ENCODE results near the gene MLIP. TPM values are rescaled to one million over a fixed set of nuclear protein-coding genes. Genes with fewer than 3 reads are reported as not detected.
"Not testable (repeated sequence)": the region's sequence is repeated elsewhere in the genome, so short reads cannot be mapped to it uniquely, and the experiment has no call there.

MLIP gene
- total and polyA plus RNA-seq, 2 donors, result 0.98 to 4.4 TPM

DNA sequence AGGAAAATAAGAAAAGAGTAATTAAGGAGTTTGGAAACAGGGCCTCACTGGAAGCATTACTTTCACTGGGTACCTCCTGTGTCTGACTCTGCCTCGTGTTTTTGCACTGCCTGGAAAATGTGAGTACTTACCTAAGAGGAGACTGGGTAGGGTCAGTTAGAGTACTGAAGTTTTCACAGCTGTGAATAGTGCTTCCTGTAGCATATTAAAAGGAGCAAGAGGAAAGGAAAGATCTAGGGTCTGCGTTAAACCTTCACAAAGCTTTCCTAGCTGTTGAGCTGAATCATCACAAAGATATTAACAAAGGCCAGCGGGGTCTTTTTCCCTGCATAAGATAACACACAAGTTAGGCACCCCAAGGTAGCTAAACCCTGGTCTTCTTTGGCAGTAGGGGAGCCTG, 82.3 kb downstream of the MLIP start:
- H3K36me3 ChIP-seq (ENCODE audit: insufficient read depth), result no peaks in the 10 kb centered on the region
- H3K4me1 ChIP-seq (ENCODE audit: insufficient read depth), result no peaks in the 10 kb centered on the region
- no peak overlapping the region for H3K27ac ChIP-seq (ENCODE audit: low read depth)
- no peak for DNase-seq (ENCODE audit: extremely low spot score)
- H3K4me3 ChIP-seq (ENCODE audit: low read depth, low read length), result no peak overlapping the region
- WGBS, result 72% methylated on average over 3 of the region's 3 CpGs

DNA sequence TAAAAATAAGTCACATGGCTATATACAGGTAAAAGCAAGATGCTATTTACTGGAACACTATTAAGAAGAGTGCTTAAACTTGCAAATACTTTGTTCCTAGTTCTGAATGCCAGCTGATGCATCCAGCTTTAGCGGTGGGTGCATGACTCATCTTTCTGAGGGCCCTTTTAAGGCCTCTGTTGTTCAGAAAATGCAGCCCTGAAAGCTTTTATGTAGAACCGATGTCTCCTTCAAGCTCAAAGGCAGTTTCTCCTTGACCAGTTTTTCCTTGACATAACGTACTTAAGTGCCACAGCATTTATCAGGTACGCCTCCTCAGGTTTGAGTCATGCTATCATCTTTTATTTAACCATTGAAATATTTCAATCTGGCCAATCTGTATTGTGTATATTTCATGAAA, 82.8 kb downstream of the MLIP start:
- WGBS, result 59% methylated on average over 4 of the region's 4 CpGs
- H3K4me1 ChIP-seq (ENCODE audit: insufficient read depth), result no peaks in the 10 kb centered on the region

DNA sequence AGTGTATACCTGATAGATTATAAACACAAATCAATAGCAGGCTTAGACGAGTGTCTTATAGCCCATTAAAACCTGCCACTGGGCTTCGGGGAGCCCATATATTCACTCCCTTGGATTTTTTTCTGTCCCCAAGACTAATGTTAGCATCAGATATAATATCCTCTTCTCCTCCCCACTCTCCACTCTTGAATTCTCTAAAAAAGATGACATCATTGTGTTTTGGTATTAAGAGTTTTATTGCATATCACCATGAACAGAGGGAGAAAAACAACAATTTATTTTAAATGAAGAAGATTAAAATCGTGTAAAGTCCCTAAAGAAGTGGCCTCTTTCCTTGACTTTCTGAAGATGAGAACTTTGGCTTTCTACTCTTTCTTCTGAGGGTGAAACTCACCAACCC, 84.4 kb downstream of the MLIP start:
- 91% methylated on average over 3 of the region's 3 CpGs for WGBS
- H3K4me3 ChIP-seq (ENCODE audit: low read depth, low read length), result no peak overlapping the region
- DNase-seq (ENCODE audit: extremely low spot score), result no peak
- no peaks in the 10 kb centered on the region for H3K36me3 ChIP-seq (ENCODE audit: insufficient read depth)
- no peaks in the 10 kb centered on the region for H3K4me1 ChIP-seq (ENCODE audit: insufficient read depth)
- H3K27ac ChIP-seq (ENCODE audit: low read depth), result no peak overlapping the region

More for the DNA sequence above, 82.8 kb downstream of the MLIP start:
- H3K27ac ChIP-seq (ENCODE audit: low read depth), result no peak overlapping the region
- no peak overlapping the region for H3K4me3 ChIP-seq (ENCODE audit: low read depth, low read length)
- no peaks in the 10 kb centered on the region for H3K36me3 ChIP-seq (ENCODE audit: insufficient read depth)
- DNase-seq (ENCODE audit: extremely low spot score), result no peak

DNA sequence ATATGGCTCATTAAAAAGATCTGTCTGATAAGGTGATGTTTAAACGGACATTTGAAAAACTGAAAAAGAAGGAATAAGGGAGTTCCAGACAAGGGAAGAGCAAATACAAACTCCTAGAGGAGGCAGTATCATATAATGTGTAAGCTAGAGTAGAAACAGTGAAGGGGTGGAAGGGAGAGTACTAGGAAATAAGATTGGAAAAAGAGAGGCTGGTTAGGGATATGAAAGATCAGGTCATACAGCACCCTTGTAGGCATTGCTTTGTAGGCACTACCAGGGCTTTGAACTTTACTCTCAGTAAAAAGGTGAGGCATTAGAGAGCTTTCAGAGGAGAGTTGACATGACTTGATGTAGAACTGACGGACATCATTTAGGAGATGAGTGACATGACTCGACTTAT, 85.7 kb downstream of the MLIP start:
- Histone ChIP-seq H3K36me3 (ENCODE audit: insufficient read depth) (no peaks in the 10 kb centered on the region), H3K27ac (ENCODE audit: low read depth) (no peak overlapping the region), H3K4me3 (ENCODE audit: low read depth, low read length) (no peak overlapping the region), H3K4me1 (ENCODE audit: insufficient read depth) (no peaks in the 10 kb centered on the region)
- no peak for DNase-seq (ENCODE audit: extremely low spot score)
- WGBS, result 89% methylated on average over 3 of the region's 3 CpGs

DNA sequence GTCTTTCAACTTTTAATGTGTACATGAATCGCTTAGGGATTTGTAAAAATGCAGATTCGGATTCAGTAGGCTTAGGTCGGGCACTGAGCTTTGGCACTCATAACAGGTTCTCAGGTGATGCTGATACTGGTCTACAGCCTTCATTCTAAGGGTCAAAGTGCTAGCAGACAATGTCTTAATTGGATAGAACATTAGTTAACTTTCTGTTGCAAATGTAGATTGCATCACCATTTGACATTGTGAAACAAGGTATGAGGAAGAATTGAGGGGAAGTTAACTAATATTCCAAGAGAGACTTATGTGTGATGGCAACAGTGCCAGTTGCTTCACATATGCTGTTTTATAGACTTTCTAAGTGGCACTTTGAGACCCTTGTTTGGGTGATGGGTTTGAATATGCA, 86.9 kb downstream of the MLIP start:
- WGBS, result 96% methylated on average over 3 of the region's 3 CpGs

DNA sequence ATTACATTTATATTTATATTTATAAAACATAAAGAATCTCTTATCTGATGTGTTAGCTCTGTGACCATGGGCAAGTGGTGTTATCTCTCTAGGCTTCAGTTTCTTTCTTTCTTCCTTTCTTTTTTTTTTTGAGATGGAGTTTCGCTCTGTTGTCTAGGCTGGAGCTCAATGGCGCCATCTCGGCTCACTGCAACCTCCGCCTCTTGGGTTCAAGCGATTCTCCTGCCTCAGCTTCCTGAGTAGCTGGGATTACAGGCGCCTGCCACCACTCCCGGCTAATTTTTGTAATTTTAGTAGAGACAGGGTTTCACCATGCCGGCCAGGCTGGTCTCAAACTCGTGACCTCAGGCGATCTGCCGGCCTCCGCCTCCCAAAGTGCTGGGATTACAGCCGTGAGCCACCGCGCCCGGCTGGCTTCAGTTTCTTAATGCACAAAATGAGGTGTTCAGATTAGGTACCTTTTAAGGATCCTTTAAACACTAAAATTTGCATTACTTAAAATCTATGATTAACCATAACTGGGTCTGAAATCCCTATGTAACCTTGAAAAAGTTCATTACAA, 92.3 kb downstream of the MLIP start:
- H3K4me3 ChIP-seq (ENCODE audit: low read depth, low read length); DNase-seq (ENCODE audit: extremely low spot score); H3K36me3 ChIP-seq (ENCODE audit: insufficient read depth); H3K4me1 ChIP-seq (ENCODE audit: insufficient read depth); H3K27ac ChIP-seq (ENCODE audit: low read depth): not testable (repeated sequence)
- 97% methylated on average over 16 of the region's 16 CpGs for WGBS

More for the DNA sequence above, 86.9 kb downstream of the MLIP start:
- no peak overlapping the region for H3K27ac ChIP-seq (ENCODE audit: low read depth)
- H3K4me1 ChIP-seq (ENCODE audit: insufficient read depth), result no peaks in the 10 kb centered on the region
- no peak for DNase-seq (ENCODE audit: extremely low spot score)
- H3K4me3 ChIP-seq (ENCODE audit: low read depth, low read length), result no peak overlapping the region
- no peaks in the 10 kb centered on the region for H3K36me3 ChIP-seq (ENCODE audit: insufficient read depth)

DNA sequence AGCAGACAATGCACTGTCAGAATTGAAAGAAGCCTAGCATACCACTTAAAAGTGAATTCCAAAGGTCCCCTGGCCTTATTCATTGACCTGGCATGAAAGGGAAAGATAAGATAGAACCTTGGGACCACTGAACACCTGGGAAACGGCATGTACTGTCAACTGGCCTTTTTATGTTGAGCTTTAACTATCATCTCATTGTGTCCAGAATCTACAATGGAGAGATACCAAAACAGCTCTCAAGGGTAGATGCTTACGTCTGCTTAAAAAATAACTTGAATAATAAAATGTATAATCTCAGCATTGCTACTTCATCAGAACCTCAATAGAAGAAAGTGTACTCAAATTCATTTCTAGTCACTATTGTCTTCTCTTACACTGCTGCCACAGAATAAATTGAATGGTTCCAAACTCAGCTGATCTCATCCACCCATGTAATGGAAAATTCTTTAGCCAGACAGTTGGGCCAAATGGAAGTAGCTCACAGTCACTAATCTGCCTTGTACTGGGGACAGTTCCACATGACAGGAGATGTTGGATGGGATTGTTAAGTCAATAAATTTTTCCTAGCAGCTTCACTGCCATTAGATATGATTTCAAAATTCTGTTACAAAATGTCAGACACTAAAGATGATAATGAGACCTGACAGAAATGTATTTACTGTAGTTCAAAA, 93.8 kb downstream of the MLIP start:
- H3K4me1 ChIP-seq (ENCODE audit: insufficient read depth), result no peaks in the 10 kb centered on the region
- no peak for DNase-seq (ENCODE audit: extremely low spot score)
- H3K4me3 ChIP-seq (ENCODE audit: low read depth, low read length), result no peak overlapping the region
- H3K27ac ChIP-seq (ENCODE audit: low read depth), result no peak overlapping the region
- H3K36me3 ChIP-seq (ENCODE audit: insufficient read depth), result no peaks in the 10 kb centered on the region
- WGBS, result 73% methylated on average over 2 of the region's 2 CpGs

DNA sequence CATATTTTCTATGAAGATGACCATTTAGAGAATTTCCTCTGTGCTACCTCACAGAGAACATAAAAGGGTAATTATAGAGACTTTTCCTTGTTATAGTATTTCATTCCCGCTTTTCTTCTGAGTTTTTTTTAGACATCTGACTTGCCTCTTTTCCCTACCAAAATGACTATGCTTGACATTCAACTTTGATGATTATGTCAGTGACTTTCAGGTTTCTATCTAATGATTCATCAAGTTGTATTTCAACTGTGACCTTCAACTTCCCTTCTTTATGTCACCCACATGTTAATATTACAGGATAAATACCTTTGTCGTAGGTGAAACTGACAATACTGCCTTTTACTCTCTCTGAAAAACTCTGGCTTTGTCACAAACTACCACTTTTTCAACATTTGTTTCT, 95.3 kb downstream of the MLIP start:
- H3K4me3 ChIP-seq (ENCODE audit: low read depth, low read length), result no peak overlapping the region
- WGBS, result 89% methylated on average over 2 of the region's 2 CpGs
- H3K36me3 ChIP-seq (ENCODE audit: insufficient read depth), result no peaks in the 10 kb centered on the region
- no peak overlapping the region for H3K27ac ChIP-seq (ENCODE audit: low read depth)
- no peak for DNase-seq (ENCODE audit: extremely low spot score)
- no peaks in the 10 kb centered on the region for H3K4me1 ChIP-seq (ENCODE audit: insufficient read depth)

DNA sequence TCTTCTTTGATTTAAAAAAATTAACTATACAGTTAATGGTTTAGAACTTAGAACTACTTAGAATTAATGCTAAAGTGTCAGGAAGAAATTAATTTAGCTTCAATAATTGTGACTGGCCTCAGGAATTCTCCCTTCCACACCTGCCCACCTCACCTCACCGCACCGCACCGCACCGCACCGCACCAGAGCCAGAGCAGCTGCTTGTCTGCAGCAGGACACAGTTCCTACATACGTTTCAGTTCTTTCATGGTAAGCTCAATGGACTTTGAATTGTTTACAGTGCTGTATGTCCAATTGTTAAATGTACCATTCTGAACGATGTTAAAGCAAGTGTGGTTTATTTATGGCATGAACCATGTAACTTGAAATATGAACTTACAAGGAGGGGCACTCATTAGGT, 98.7 kb downstream of the MLIP start:
- not testable (repeated sequence) for DNase-seq (ENCODE audit: extremely low spot score); H3K4me3 ChIP-seq (ENCODE audit: low read depth, low read length); H3K27ac ChIP-seq (ENCODE audit: low read depth); H3K4me1 ChIP-seq (ENCODE audit: insufficient read depth); H3K36me3 ChIP-seq (ENCODE audit: insufficient read depth)
- WGBS, result 90% methylated on average over 6 of the region's 7 CpGs

DNA sequence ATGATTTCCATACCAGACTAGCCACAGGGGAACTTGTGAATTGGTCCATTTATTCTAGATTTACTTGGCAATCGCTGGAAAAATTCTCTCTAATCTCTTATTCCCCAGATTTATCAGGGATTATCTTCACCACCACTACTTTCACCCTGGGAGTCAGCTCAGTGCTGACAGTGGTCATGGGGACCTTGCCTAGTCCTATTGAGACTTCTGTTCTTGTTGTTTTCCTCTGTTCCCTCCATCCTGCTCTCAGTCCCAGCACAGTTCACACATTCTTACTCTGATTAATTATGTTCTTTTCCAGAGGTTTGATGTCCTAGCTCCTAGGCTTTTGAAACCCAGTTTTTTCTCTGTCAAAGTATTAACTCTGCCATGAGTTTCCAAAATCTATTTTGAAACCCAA, 103.0 kb downstream of the MLIP start:
- no peak overlapping the region for H3K27ac ChIP-seq (ENCODE audit: low read depth)
- DNase-seq (ENCODE audit: extremely low spot score), result no peak
- no peak overlapping the region for H3K4me3 ChIP-seq (ENCODE audit: low read depth, low read length)
- 82% methylated on average over 1 of the region's 1 CpG for WGBS
- H3K4me1 ChIP-seq (ENCODE audit: insufficient read depth), result no peaks in the 10 kb centered on the region
- H3K36me3 ChIP-seq (ENCODE audit: insufficient read depth), result no peaks in the 10 kb centered on the region

DNA sequence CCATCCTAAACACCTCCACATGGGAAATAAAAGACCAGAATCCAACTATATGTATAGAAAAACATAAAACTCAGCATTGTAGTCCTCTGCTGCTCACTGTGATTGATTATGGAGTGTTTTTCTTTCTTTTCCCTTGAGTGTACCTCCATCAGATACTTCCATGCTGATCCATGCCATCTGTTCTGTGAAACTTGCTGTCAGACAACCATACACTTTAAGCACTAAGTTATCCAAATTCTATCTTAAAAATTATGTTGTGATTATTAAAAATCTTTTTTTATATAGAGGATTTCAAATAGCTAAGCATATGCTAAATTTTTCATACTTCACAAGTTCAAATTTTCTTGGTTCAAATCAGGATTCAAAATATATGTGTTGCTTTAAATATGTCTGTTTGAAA, 105.1 kb downstream of the MLIP start:
- no peaks in the 10 kb centered on the region for H3K36me3 ChIP-seq (ENCODE audit: insufficient read depth)
- no peak for DNase-seq (ENCODE audit: extremely low spot score)
- no peaks in the 10 kb centered on the region for H3K4me1 ChIP-seq (ENCODE audit: insufficient read depth)
- H3K27ac ChIP-seq (ENCODE audit: low read depth), result no peak overlapping the region
- H3K4me3 ChIP-seq (ENCODE audit: low read depth, low read length), result no peak overlapping the region

DNA sequence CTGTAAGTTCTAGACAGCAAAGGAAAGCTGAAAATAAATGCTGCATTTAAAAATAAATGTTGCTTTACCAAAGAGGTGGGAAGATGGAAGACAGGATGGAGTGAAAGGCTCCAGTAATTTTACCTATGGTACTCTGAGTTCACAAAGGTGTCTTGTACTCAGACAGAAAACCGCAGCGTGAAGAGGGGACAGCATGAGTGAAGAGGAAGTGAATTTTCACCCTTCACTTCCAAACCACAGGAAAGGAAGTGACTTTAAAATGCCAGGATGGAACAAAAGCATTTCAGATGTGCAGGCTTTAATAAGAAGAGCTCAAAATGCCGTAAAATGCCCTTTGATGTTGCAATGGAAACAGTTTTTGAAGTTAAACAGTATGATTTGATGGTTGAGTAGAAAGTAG, 105.8 kb downstream of the MLIP start:
- Histone ChIP-seq H3K4me3 (ENCODE audit: low read depth, low read length) (no peak overlapping the region), H3K27ac (ENCODE audit: low read depth) (no peak overlapping the region), H3K4me1 (ENCODE audit: insufficient read depth) (no peaks in the 10 kb centered on the region), H3K36me3 (ENCODE audit: insufficient read depth) (no peaks in the 10 kb centered on the region)
- 43% methylated on average over 3 of the region's 3 CpGs for WGBS
- DNase-seq (ENCODE audit: extremely low spot score), result no peak

DNA sequence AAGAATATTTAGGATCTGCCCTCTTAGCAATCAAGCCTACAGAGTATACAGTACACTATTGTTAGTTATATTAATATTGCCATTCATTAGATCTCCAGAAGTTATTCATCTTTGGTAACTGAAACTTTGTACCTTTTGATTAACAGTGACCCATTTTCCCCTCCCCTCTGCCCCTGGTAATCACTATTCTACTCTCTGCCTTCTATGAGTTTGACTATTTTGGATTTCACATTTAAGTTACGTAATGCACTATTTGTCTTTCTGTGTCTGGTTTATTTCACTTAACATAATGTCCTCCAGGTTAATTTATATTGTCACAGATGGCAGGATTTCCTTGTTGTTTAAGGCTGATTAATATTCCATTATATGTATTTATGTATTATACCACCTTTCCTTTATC, 111.0 kb downstream of the MLIP start:
- Histone ChIP-seq H3K4me3 (ENCODE audit: low read depth, low read length) (no peak overlapping the region), H3K27ac (ENCODE audit: low read depth) (no peak overlapping the region), H3K36me3 (ENCODE audit: insufficient read depth) (no peaks in the 10 kb centered on the region), H3K4me1 (ENCODE audit: insufficient read depth) (no peaks in the 10 kb centered on the region)
- DNase-seq (ENCODE audit: extremely low spot score), result no peak
- WGBS, result 99% methylated on average over 1 of the region's 1 CpG

DNA sequence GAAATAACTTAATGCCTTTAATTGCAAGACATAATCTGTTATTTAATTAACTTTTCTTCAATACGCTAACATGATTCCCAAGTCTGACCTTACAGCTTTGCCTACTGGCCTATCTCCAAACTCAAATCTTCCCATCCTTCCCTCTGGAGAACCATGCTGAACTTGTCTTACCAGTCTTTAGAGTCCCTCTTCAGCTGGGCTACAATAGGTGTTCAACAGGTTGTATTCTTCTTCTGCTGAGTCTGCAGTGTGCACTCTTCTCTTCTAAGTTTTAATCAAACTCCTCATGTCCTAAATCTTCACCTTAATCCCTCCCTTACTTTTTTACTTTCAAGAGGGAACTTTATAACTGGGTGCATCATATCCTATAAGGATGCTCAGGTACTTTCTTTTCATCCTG, 121.5 kb downstream of the MLIP start:
- no peaks in the 10 kb centered on the region for H3K4me1 ChIP-seq (ENCODE audit: insufficient read depth)
- 95% methylated on average over 1 of the region's 1 CpG for WGBS
- no peak for DNase-seq (ENCODE audit: extremely low spot score)
- H3K27ac ChIP-seq (ENCODE audit: low read depth), result no peak overlapping the region
- no peaks in the 10 kb centered on the region for H3K36me3 ChIP-seq (ENCODE audit: insufficient read depth)
- H3K4me3 ChIP-seq (ENCODE audit: low read depth, low read length), result no peak overlapping the region

DNA sequence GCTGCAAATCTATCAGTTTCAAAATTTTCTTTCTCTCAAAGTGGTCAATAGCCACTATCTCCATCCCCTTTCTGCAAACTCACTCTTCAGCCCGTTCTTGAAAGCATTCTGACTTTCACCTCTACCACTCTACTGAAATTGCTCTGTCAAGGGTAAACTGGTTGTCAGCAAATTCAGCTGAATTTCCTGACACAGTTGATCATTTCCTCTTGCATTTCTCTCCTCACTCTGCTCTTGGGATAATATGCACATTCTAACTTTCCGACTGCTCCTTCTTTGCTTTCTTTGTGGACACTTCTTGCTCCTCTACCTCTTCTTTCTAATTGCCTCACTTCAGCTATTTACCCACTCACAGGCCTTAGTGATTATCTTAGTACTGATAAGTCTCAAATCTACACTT, 123.3 kb downstream of the MLIP start:
- no peak overlapping the region for H3K4me3 ChIP-seq (ENCODE audit: low read depth, low read length)
- DNase-seq (ENCODE audit: extremely low spot score), result no peak
- no peaks in the 10 kb centered on the region for H3K4me1 ChIP-seq (ENCODE audit: insufficient read depth)
- WGBS, result 73% methylated on average over 2 of the region's 2 CpGs
- H3K27ac ChIP-seq (ENCODE audit: low read depth), result no peak overlapping the region
- no peaks in the 10 kb centered on the region for H3K36me3 ChIP-seq (ENCODE audit: insufficient read depth)
